Lung (tissue), 12 donors: Measurements from ENCODE around the gene FAM120B. TPM values are rescaled to one million over a fixed set of nuclear protein-coding genes. Genes with fewer than 3 reads are reported as not detected.

Source experiments
- ATAC-seq: fragments of 200-7000 bp; cut with Tn5 transposase; one replicate; pipeline ENCODE4 v1.9.1; 2020; ENCODE audit warnings: moderate number of reproducible peaks; ENCODE audit not compliant: insufficient read depth, low FRiP score
- DNase-seq, 3 donors: peaks; one replicate each; pipeline ENCODE4 v3.0.0-alpha.2; 2013 to 2017
- H3K27ac ChIP-seq, 2 donors: one replicate each; pipeline ENCODE4 v1.5.1; 2013; ENCODE audit warnings: mild to moderate bottlenecking in 2 of 2, moderate library complexity in 2 of 2, control low read depth in 1 of 2, inconsistent platforms in 1 of 2, low read depth in 1 of 2, low read length in 1 of 2
- H3K27me3 ChIP-seq, 3 donors: one replicate each; pipeline ENCODE4 v1.5.1; 2013; ENCODE audit warnings: low read length in 2 of 3; ENCODE audit not compliant: control insufficient read depth in 3 of 3, insufficient read depth in 3 of 3
- H3K36me3 ChIP-seq, 4 donors: one replicate each; pipeline ENCODE4 v1.5.1; 2013; ENCODE audit warnings: low read length in 4 of 4, mild to moderate bottlenecking in 1 of 4, moderate library complexity in 1 of 4; ENCODE audit not compliant: control insufficient read depth in 4 of 4, insufficient read depth in 4 of 4
- H3K4me1 ChIP-seq, 5 donors: one replicate each; pipeline ENCODE4 v1.5.1; 2013; ENCODE audit warnings: low read length in 5 of 5, mild to moderate bottlenecking in 2 of 5, moderate library complexity in 1 of 5; ENCODE audit not compliant: control insufficient read depth in 5 of 5, insufficient read depth in 5 of 5
- H3K4me3 ChIP-seq: one replicate; pipeline ENCODE4 v1.5.1; 2013; ENCODE audit warnings: mild to moderate bottlenecking, control low read depth, moderate library complexity
- H3K9ac ChIP-seq, 2 donors: one replicate each; pipeline ENCODE4 v1.5.1; 2013; ENCODE audit warnings: low read length in 2 of 2, control low read depth in 1 of 2; ENCODE audit not compliant: insufficient read depth in 1 of 2
- H3K9me3 ChIP-seq, 4 donors: one replicate each; pipeline ENCODE4 v1.5.1; 2013; ENCODE audit warnings: low read length in 3 of 4, mild to moderate bottlenecking in 1 of 4, moderate library complexity in 1 of 4; ENCODE audit not compliant: control insufficient read depth in 4 of 4, insufficient read depth in 3 of 4
- CTCF ChIP-seq: IDR thresholded peaks from 2 replicates; pipeline ENCODE4 v1.5.1; 2012; ENCODE audit warnings: mild to moderate bottlenecking; ENCODE audit errors: control extremely low read depth, extremely low read depth
- WGBS, 2 donors: extraction: QIAGEN DNeasy Blood & Tissue Kit; methylation state at CpG; one replicate each; pipeline ENCODE4 v1.1.7; 2013; 5-methylcytosine and 5-hydroxymethylcytosine counted together
- polyA plus RNA-seq, 2 donors: library from polyadenylated mRNA; stranded (reverse); fragments of 200-250 nt; gene quantifications; one replicate each; pipeline ENCODE4 v1.2.1, GENCODE V29; 2013
- total RNA-seq, 2 donors: library from RNA; depleted of rRNA in 1 of 2; stranded (reverse); fragments of >200 nt in 1 of 2; gene quantifications; one replicate each; pipeline ENCODE4 v1.2.1, GENCODE V29; 2014 to 2021
- donor health status: control.
- donor health status: control.
- donor health status: Bipolar disorder and iron deficiency.
- donor health status: healthy.
- donor health status: DM: yes; HTN: yes; CAD: no.

The FAM120B gene
- total and polyA plus RNA-seq, 4 donors, result 8.5 to 35.6 (median 20.7) TPM

DNA sequence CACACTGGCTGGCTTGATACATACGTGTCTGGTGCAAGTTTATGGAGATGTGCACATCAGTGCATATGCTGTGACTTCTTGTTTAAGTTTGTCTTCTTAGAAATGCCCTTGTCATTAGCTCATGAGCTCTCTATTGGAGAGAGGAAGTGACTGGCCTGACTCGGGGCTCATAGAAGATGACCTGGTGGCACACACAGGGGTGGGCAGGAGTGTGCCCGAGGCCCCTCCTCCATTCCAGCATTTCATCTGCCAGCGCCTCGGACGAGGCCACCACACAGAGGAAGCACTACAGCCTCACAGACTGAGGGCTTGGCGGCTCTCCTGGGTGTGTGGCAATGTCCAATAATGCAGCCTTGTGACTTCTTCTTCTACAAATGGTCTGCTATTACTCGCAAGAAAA lies 109.7 kb downstream of the FAM120B start:
- ATAC-seq (no peak), DNase-seq (no peak)
- H3K27ac ChIP-seq, result no peak overlapping the region
- peaks cover 0 to 5% (median 0%) of the 10 kb centered on the region in 4 donors for H3K9me3 ChIP-seq
- no peaks in the 10 kb centered on the region for H3K36me3 ChIP-seq
- no peak for TF ChIP-seq CTCF
- 65 to 69% methylated on average over 8 of the region's 8 CpGs for WGBS, 2 donors
- no peak overlapping the region for H3K4me3 ChIP-seq
- H3K4me1 ChIP-seq, result no peaks in the 10 kb centered on the region
- no peaks in the 10 kb centered on the region for H3K27me3 ChIP-seq
- no peak overlapping the region for H3K9ac ChIP-seq

DNA sequence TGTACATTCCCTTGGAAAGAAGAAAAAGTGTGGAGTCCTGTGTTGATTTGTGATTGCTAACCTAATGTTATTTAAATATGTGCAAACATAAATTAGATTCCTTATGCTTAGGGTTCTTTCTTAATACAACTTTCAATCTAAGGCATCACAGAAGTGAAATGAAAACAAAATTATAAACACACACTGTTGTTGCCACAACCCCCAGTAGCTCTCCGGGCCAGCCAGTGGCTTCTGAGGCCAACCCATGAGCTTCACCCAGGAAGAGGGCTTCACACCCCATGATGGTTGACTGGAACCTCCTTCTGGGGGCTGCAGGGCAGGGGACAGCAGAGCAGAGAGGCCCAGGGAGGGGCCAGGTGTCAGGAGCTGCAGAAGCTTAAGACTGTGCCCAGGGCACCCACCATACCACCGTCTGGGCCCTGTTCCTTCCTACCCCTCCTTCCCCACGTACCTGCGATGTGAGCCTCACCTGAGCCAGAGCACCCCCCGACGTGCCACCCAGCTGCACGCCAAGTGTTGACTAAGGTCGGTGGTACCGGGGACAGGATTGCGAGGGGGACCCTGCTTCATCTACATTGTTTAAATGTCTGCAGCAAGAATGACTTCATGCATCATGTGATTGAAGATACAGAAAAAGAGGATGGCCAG lies 110.5 kb downstream of the FAM120B start:
- no peaks in the 10 kb centered on the region for H3K27me3 ChIP-seq
- no peak overlapping the region for H3K9ac ChIP-seq
- H3K27ac ChIP-seq, result no peak overlapping the region
- H3K4me1 ChIP-seq, result no peaks in the 10 kb centered on the region
- DNase-seq, result no peak
- ATAC-seq, result no peak
- no peak for TF ChIP-seq CTCF
- no peaks in the 10 kb centered on the region for H3K36me3 ChIP-seq
- no peak overlapping the region for H3K4me3 ChIP-seq
- peaks cover 0 to 5% (median 0%) of the 10 kb centered on the region in 4 donors for H3K9me3 ChIP-seq
- WGBS, 2 donors, result 92 to 93% methylated on average over 10 of the region's 10 CpGs

DNA sequence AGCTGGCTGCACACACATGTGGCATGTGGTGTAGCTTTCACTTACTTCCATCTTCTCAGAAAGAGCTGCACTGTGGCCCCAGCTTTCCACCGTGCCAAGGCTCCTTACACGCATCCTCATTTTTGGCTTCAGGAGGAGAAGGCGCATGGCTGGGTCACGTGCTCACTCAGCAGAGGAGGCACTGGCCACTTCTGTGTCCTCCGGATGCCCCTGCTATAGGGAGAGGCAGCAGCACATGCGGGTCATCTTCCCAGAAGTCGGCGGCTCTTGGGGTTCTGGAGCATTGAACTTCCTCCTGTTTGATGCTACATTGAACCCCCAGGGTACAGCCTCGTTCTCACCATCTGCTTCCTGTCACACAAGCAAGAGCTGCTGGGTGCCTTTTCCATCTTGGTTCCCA lies 111.3 kb downstream of the FAM120B start:
- DNase-seq, result no peak
- no peaks in the 10 kb centered on the region for H3K4me1 ChIP-seq
- peaks cover 0 to 5% (median 0%) of the 10 kb centered on the region in 4 donors for H3K9me3 ChIP-seq
- WGBS, 2 donors, result 88 to 89% methylated on average over 9 of the region's 9 CpGs
- H3K9ac ChIP-seq, result no peak overlapping the region
- no peaks in the 10 kb centered on the region for H3K27me3 ChIP-seq
- no peak overlapping the region for H3K27ac ChIP-seq
- no peak for ATAC-seq
- TF ChIP-seq CTCF, result no peak
- no peak overlapping the region for H3K4me3 ChIP-seq
- no peaks in the 10 kb centered on the region for H3K36me3 ChIP-seq

- 52 to 56% methylated on average over 7 of the region's 7 CpGs for WGBS, 2 donors
- Histone ChIP-seq H3K9me3 (peaks cover 0 to 4% (median 0%) of the 10 kb centered on the region in 4 donors), H3K4me3 (no peak overlapping the region), H3K36me3 (no peaks in the 10 kb centered on the region), H3K27me3 (peaks cover 0 to 7% (median 3%) of the 10 kb centered on the region in 3 donors), H3K27ac (no peak overlapping the region), H3K4me1 (no peaks in the 10 kb centered on the region), H3K9ac (no peak overlapping the region)
- DNase-seq, result no peak
- ATAC-seq, result no peak
- no peak for TF ChIP-seq CTCF
These were observed 113.7 kb downstream of the FAM120B start for GRCh38 chr6:170420283-170420682.
